ENCODE data around the gene CTLA4. TPM values are rescaled to one million over a fixed set of nuclear protein-coding genes. Genes with fewer than 3 reads are reported as not detected.

CTLA4 gene
- total RNA-seq, 3 donors from 2014 or later: 0.64 to 1.8 (median 0.98) TPM

DNA sequence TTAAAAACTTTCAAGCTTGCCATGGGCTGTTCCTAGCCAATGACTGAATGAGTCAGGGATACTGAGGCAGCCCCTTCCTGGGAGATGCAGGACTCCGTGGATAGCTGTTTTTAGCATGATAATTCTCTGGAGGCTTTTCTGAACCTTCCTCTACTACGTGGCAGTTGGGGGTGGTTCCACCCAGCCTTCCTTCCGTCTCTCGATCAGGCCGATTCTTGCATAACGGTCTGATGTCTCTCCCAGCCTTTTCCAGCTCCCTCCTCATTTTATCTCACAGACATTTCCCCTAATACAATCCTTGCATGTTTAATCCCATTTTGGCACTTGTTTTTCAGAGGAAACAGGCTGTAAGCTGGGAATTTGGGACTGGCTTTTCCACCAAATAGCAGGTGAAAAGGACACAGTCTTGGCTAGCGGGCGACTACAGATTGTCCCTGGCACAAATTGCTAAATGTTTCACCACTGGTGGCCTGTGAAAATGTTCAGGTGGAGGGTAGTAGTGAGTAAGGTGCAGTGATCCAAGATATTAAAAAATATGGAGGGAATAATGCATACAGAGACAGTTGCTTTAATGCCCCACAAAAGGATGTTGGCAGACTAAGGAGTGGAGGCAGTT lies 21.0 kb upstream of the CTLA4 start:
- no peak for DNase-seq (ENCODE audit: low spot score in 2 of 2)
- Histone ChIP-seq H3K4me1 (no peaks in the 10 kb centered on the region), H3K9me3 (no peaks in the 10 kb centered on the region), H3K36me3 (no peaks in the 10 kb centered on the region), H3K27me3 (no peaks in the 10 kb centered on the region), H3K27ac (no peak overlapping the region), H3K4me3 (no peak overlapping the region)
- intact Hi-C loops (cut with DNase I; ENCODE audit: low total_unique reads): no loop called here
- TF ChIP-seq POLR2AphosphoS5 (IDR thresholded peaks at IDR 0.05) (no peak), POLR2A (IDR thresholded peaks at IDR 0.05) (no peak)
- TF ChIP-seq, protein P1, sequence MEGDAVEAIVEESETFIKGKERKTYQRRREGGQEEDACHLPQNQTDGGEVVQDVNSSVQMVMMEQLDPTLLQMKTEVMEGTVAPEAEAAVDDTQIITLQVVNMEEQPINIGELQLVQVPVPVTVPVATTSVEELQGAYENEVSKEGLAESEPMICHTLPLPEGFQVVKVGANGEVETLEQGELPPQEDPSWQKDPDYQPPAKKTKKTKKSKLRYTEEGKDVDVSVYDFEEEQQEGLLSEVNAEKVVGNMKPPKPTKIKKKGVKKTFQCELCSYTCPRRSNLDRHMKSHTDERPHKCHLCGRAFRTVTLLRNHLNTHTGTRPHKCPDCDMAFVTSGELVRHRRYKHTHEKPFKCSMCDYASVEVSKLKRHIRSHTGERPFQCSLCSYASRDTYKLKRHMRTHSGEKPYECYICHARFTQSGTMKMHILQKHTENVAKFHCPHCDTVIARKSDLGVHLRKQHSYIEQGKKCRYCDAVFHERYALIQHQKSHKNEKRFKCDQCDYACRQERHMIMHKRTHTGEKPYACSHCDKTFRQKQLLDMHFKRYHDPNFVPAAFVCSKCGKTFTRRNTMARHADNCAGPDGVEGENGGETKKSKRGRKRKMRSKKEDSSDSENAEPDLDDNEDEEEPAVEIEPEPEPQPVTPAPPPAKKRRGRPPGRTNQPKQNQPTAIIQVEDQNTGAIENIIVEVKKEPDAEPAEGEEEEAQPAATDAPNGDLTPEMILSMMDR (IDR thresholded peaks at IDR 0.05): no peak

DNA sequence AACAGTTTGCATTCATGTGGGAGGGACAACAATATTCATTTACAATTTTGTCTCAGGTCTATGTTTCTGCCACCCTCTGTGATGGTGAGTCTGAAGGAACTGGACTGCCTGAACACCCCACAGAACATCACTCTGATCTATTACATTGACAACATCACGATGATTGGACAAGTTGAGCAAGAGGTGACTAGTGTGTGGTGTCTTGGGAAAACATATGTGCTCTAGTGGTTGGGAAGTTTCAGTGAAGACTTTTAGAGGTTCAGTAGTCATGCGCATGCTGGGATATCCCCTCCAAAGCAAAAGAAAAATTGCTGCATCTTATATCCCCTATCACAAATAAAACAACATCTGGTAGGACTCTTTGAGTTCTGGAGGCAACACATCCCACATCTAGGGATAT lies 18.6 kb upstream of the CTLA4 start:
- H3K4me3 ChIP-seq: no peak overlapping the region
- intact Hi-C loops (cut with DNase I; ENCODE audit: low total_unique reads): no loop called here
- H3K9me3 ChIP-seq: no peaks in the 10 kb centered on the region
- H3K27ac ChIP-seq: no peak overlapping the region
- H3K27me3 ChIP-seq: no peaks in the 10 kb centered on the region
- no peaks in the 10 kb centered on the region for H3K4me1 ChIP-seq
- DNase-seq (ENCODE audit: low spot score in 2 of 2): no peak
- TF ChIP-seq POLR2A (IDR thresholded peaks at IDR 0.05) (no peak), POLR2AphosphoS5 (IDR thresholded peaks at IDR 0.05) (no peak)
- TF ChIP-seq, protein P1 (IDR thresholded peaks at IDR 0.05): no peak
- H3K36me3 ChIP-seq: no peaks in the 10 kb centered on the region

DNA sequence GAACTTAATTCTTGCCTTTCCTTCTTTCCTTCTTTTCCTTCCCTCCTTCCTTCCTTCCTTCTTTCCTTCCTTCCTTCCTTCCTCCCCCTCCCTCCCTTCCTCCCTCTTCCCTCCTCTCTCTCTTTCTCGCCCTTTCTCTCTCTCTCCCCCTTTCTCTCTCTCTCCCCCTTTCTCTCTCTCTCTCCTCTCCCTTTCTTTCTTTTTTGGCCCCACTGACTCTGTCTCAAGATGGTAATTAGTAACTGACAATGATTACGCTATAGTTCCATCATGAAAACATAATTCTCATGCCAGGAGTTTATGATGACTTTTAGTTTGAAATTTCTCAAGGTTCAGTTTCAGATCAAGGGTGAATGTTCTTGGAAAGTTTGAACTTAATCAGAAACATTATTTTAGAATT lies 14.8 kb upstream of the CTLA4 start:
- TF ChIP-seq POLR2A (IDR thresholded peaks at IDR 0.05): no peak
- TF ChIP-seq POLR2AphosphoS5 (IDR thresholded peaks at IDR 0.05): no peak
- TF ChIP-seq, protein P1 (IDR thresholded peaks at IDR 0.05): no peak

DNA sequence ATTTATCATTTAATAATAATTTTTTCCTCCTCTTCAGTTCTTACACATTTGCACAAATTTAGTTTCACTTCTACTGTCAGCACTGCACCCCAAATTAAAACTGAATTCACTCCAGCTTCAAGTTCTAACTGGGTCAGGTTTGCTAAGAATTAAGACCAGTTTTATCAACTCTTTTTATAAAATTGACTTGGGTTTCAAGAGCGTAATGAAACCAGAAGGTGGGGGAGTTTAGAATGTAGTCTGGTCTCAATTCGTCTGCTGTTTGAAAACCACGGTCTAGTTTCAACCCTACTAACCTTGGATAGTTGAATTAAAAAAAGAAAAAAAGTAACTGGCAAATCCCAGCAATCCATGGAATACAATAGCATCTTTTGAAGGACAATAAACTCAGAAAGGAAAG lies 14.3 kb upstream of the CTLA4 start:
- Histone ChIP-seq H3K4me1 (no peaks in the 10 kb centered on the region), H3K27me3 (no peaks in the 10 kb centered on the region), H3K27ac (no peak overlapping the region), H3K36me3 (no peaks in the 10 kb centered on the region), H3K4me3 (peak overlapping the region in 1 of 3 donors; percentile 40), H3K9me3 (no peaks in the 10 kb centered on the region)
- no peak for DNase-seq (ENCODE audit: low spot score in 2 of 2)
- intact Hi-C loops (cut with DNase I; ENCODE audit: low total_unique reads): no loop called here
- TF ChIP-seq POLR2A (IDR thresholded peaks at IDR 0.05) (no peak), POLR2AphosphoS5 (IDR thresholded peaks at IDR 0.05) (no peak)
- TF ChIP-seq, protein P1 (IDR thresholded peaks at IDR 0.05): no peak

More for the DNA sequence above, 14.8 kb upstream of the CTLA4 start:
- no peaks in the 10 kb centered on the region for H3K27me3 ChIP-seq
- intact Hi-C loops (cut with DNase I; ENCODE audit: low total_unique reads): no loop called here
- no peaks in the 10 kb centered on the region for H3K9me3 ChIP-seq
- H3K4me3 ChIP-seq: no peak overlapping the region
- H3K27ac ChIP-seq: no peak overlapping the region
- H3K36me3 ChIP-seq: no peaks in the 10 kb centered on the region
- H3K4me1 ChIP-seq: no peaks in the 10 kb centered on the region
- DNase-seq (ENCODE audit: low spot score in 2 of 2): no peak

DNA sequence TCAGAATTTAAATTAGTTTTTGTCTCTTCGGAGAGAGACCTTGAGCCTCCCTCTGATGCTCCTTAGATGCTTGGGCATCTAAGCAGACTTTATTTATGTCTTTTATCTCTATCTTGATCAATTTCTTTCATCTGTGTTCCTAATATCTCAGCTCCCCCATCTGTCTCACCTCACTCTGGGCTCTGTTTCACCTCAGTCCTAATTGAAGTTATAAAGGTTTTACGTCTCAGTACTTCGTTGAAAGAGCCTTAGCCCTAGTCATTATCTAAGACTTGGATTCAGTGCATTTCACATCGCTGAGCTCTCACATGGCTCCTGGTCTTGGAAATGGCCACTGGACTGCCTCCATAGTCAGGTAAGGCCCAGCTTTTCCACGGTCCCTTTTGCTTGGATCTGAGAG lies 13.8 kb upstream of the CTLA4 start:
- Histone ChIP-seq H3K27ac (no peak overlapping the region), H3K9me3 (no peaks in the 10 kb centered on the region), H3K4me3 (no peak overlapping the region), H3K27me3 (no peaks in the 10 kb centered on the region), H3K4me1 (no peaks in the 10 kb centered on the region), H3K36me3 (no peaks in the 10 kb centered on the region)
- no peak for DNase-seq (ENCODE audit: low spot score in 2 of 2)
- TF ChIP-seq POLR2A (IDR thresholded peaks at IDR 0.05) (no peak), POLR2AphosphoS5 (IDR thresholded peaks at IDR 0.05) (no peak)
- TF ChIP-seq, protein P1 (IDR thresholded peaks at IDR 0.05): no peak
- intact Hi-C loops (cut with DNase I; ENCODE audit: low total_unique reads): no loop called here
